GM08714 (cell line): ENCODE results near the gene COX18.

Experiments
- H3K4me3 ChIP-seq: fragments of 200-500 bp; sonication (Bioruptor generic); 2 replicates; pipeline ENCODE4 v1.5.1; 2014; ENCODE audit warnings: mild to moderate bottlenecking, low read length, inconsistent platforms
- ZNF274 ChIP-seq: IDR thresholded peaks from 2 replicates; pipeline ENCODE4 v1.6.1; 2012; ENCODE audit warnings: mild to moderate bottlenecking, low read depth, low read length

Gene COX18

GRCh38 chr4:73068491-73069337 lies 802 bp downstream of the COX18 start:
- TF ChIP-seq ZNF274: no peak

GRCh38 chr4:73067971-73068394 lies 1.5 kb downstream of the COX18 start:
- peak overlapping the region; percentile 88; the same call in 1 of the 2 replicates for H3K4me3 ChIP-seq
- TF ChIP-seq ZNF274: no peak

More at GRCh38 chr4:73068491-73069337, 802 bp downstream of the COX18 start:
- peak overlapping the region; percentile 88 for H3K4me3 ChIP-seq

- no peak overlapping the region for H3K4me3 ChIP-seq
- no peak for TF ChIP-seq ZNF274
Observed at GRCh38 chr4:73066928-73067327, 2.6 kb downstream of the COX18 start.

GRCh38 chr4:73066445-73066844 lies 3.1 kb downstream of the COX18 start:
- no peak overlapping the region for H3K4me3 ChIP-seq
- no peak for TF ChIP-seq ZNF274

GRCh38 chr4:73064536-73064935 lies 5.0 kb downstream of the COX18 start:
- no peak for TF ChIP-seq ZNF274
- H3K4me3 ChIP-seq: no peak overlapping the region

- no peak for TF ChIP-seq ZNF274
- no peak overlapping the region for H3K4me3 ChIP-seq
Observed at GRCh38 chr4:73055241-73055897, 14.1 kb downstream of the COX18 start.

GRCh38 chr4:73053974-73054480 lies 15.5 kb downstream of the COX18 start:
- TF ChIP-seq ZNF274: no peak
- no peak overlapping the region for H3K4me3 ChIP-seq

GRCh38 chr4:73053076-73053475 lies 16.4 kb downstream of the COX18 start:
- no peak for TF ChIP-seq ZNF274
- H3K4me3 ChIP-seq: no peak overlapping the region

- no peak overlapping the region for H3K4me3 ChIP-seq
- no peak for TF ChIP-seq ZNF274
Observed at GRCh38 chr4:73051625-73052024, 17.9 kb downstream of the COX18 start.

- no peak overlapping the region for H3K4me3 ChIP-seq
- no peak for TF ChIP-seq ZNF274
Observed at GRCh38 chr4:73045879-73046278, 23.6 kb downstream of the COX18 start.

- no peak for TF ChIP-seq ZNF274
- H3K4me3 ChIP-seq: no peak overlapping the region
Observed at GRCh38 chr4:73037057-73037456, 32.5 kb downstream of the COX18 start.

GRCh38 chr4:73036123-73036522 lies 33.4 kb downstream of the COX18 start:
- no peak overlapping the region for H3K4me3 ChIP-seq
- TF ChIP-seq ZNF274: no peak

GRCh38 chr4:73034896-73035295 lies 34.6 kb downstream of the COX18 start:
- no peak overlapping the region for H3K4me3 ChIP-seq
- no peak for TF ChIP-seq ZNF274

GRCh38 chr4:73028621-73029020 lies 40.9 kb downstream of the COX18 start:
- TF ChIP-seq ZNF274: no peak
- H3K4me3 ChIP-seq: no peak overlapping the region

GRCh38 chr4:73021634-73022033 lies 47.9 kb downstream of the COX18 start:
- H3K4me3 ChIP-seq: no peak overlapping the region
- TF ChIP-seq ZNF274: no peak
